ENCODE results near the gene PITRM1.
A peak's percentile ranks its signal among the peaks of the same experiment; 100 is the strongest.

The PITRM1 gene

GRCh38 chr10:3199488-3199887 is 26.9 kb upstream of the PITRM1 start:
- Histone ChIP-seq H3K27me3 (replicated peaks; ENCODE audit: control insufficient read depth, insufficient read depth, low read length, poor library complexity, severe bottlenecking) (no peaks in the 10 kb centered on the region), H3K9me3 (ENCODE audit: control insufficient read depth, low read length) (no peaks in the 10 kb centered on the region), H3K4me3 (ENCODE audit: insufficient read depth, low read depth, low read length, poor library complexity, severe bottlenecking) (no peak overlapping the region), H3K4me1 (ENCODE audit: control insufficient read depth, insufficient read depth, low read length, poor library complexity, severe bottlenecking) (peaks cover 14% of the 10 kb centered on the region), H3K36me3 (ENCODE audit: control insufficient read depth, insufficient read depth, low read length) (no peaks in the 10 kb centered on the region), H3K27ac (ENCODE audit: insufficient read depth, low read length, poor library complexity, severe bottlenecking) (no peak overlapping the region)
- no peak for DNase-seq

- Histone ChIP-seq H3K4me3 (ENCODE audit: insufficient read depth, low read depth, low read length, poor library complexity, severe bottlenecking) (no peak overlapping the region), H3K27me3 (replicated peaks; ENCODE audit: control insufficient read depth, insufficient read depth, low read length, poor library complexity, severe bottlenecking) (no peaks in the 10 kb centered on the region), H3K27ac (ENCODE audit: insufficient read depth, low read length, poor library complexity, severe bottlenecking) (no peak overlapping the region), H3K4me1 (ENCODE audit: control insufficient read depth, insufficient read depth, low read length, poor library complexity, severe bottlenecking) (peaks cover 14% of the 10 kb centered on the region), H3K36me3 (ENCODE audit: control insufficient read depth, insufficient read depth, low read length) (no peaks in the 10 kb centered on the region), H3K9me3 (ENCODE audit: control insufficient read depth, low read length) (no peaks in the 10 kb centered on the region)
- DNase-seq, result no peak
Observed at GRCh38 chr10:3198900-3199299, 26.3 kb upstream of the PITRM1 start.

- no peak overlapping the region for H3K27ac ChIP-seq (ENCODE audit: insufficient read depth, low read length, poor library complexity, severe bottlenecking)
- peaks cover 14% of the 10 kb centered on the region for H3K4me1 ChIP-seq (ENCODE audit: control insufficient read depth, insufficient read depth, low read length, poor library complexity, severe bottlenecking)
- peak overlapping the region; percentile 24 for H3K4me3 ChIP-seq (ENCODE audit: insufficient read depth, low read depth, low read length, poor library complexity, severe bottlenecking)
- no peaks in the 10 kb centered on the region for H3K27me3 ChIP-seq (replicated peaks; ENCODE audit: control insufficient read depth, insufficient read depth, low read length, poor library complexity, severe bottlenecking)
- H3K9me3 ChIP-seq (ENCODE audit: control insufficient read depth, low read length), result no peaks in the 10 kb centered on the region
- no peaks in the 10 kb centered on the region for H3K36me3 ChIP-seq (ENCODE audit: control insufficient read depth, insufficient read depth, low read length)
- peak; percentile 33 to 63 (median 63) for DNase-seq
Observed at GRCh38 chr10:3197348-3198003, 24.9 kb upstream of the PITRM1 start.

GRCh38 chr10:3196958-3197347 is 24.4 kb upstream of the PITRM1 start:
- Histone ChIP-seq H3K27ac (ENCODE audit: insufficient read depth, low read length, poor library complexity, severe bottlenecking) (no peak overlapping the region), H3K27me3 (replicated peaks; ENCODE audit: control insufficient read depth, insufficient read depth, low read length, poor library complexity, severe bottlenecking) (no peaks in the 10 kb centered on the region), H3K36me3 (ENCODE audit: control insufficient read depth, insufficient read depth, low read length) (no peaks in the 10 kb centered on the region), H3K4me3 (ENCODE audit: insufficient read depth, low read depth, low read length, poor library complexity, severe bottlenecking) (peak overlapping the region; percentile 24), H3K4me1 (ENCODE audit: control insufficient read depth, insufficient read depth, low read length, poor library complexity, severe bottlenecking) (peaks cover 14% of the 10 kb centered on the region), H3K9me3 (ENCODE audit: control insufficient read depth, low read length) (no peaks in the 10 kb centered on the region)
- DNase-seq, result no peak

GRCh38 chr10:3196482-3196881 is 23.9 kb upstream of the PITRM1 start:
- no peak overlapping the region for H3K4me3 ChIP-seq (ENCODE audit: insufficient read depth, low read depth, low read length, poor library complexity, severe bottlenecking)
- no peak for DNase-seq
- H3K9me3 ChIP-seq (ENCODE audit: control insufficient read depth, low read length), result no peaks in the 10 kb centered on the region
- peaks cover 14% of the 10 kb centered on the region for H3K4me1 ChIP-seq (ENCODE audit: control insufficient read depth, insufficient read depth, low read length, poor library complexity, severe bottlenecking)
- no peaks in the 10 kb centered on the region for H3K27me3 ChIP-seq (replicated peaks; ENCODE audit: control insufficient read depth, insufficient read depth, low read length, poor library complexity, severe bottlenecking)
- H3K36me3 ChIP-seq (ENCODE audit: control insufficient read depth, insufficient read depth, low read length), result no peaks in the 10 kb centered on the region
- H3K27ac ChIP-seq (ENCODE audit: insufficient read depth, low read length, poor library complexity, severe bottlenecking), result no peak overlapping the region

GRCh38 chr10:3195726-3196125 is 23.1 kb upstream of the PITRM1 start:
- H3K4me1 ChIP-seq (ENCODE audit: control insufficient read depth, insufficient read depth, low read length, poor library complexity, severe bottlenecking), result peaks cover 14% of the 10 kb centered on the region
- H3K27me3 ChIP-seq (replicated peaks; ENCODE audit: control insufficient read depth, insufficient read depth, low read length, poor library complexity, severe bottlenecking), result no peaks in the 10 kb centered on the region
- H3K9me3 ChIP-seq (ENCODE audit: control insufficient read depth, low read length), result no peaks in the 10 kb centered on the region
- H3K36me3 ChIP-seq (ENCODE audit: control insufficient read depth, insufficient read depth, low read length), result no peaks in the 10 kb centered on the region
- DNase-seq, result no peak
- no peak overlapping the region for H3K27ac ChIP-seq (ENCODE audit: insufficient read depth, low read length, poor library complexity, severe bottlenecking)
- H3K4me3 ChIP-seq (ENCODE audit: insufficient read depth, low read depth, low read length, poor library complexity, severe bottlenecking), result no peak overlapping the region

- DNase-seq, result no peak
- Histone ChIP-seq H3K27me3 (replicated peaks; ENCODE audit: control insufficient read depth, insufficient read depth, low read length, poor library complexity, severe bottlenecking) (no peaks in the 10 kb centered on the region), H3K9me3 (ENCODE audit: control insufficient read depth, low read length) (no peaks in the 10 kb centered on the region), H3K4me1 (ENCODE audit: control insufficient read depth, insufficient read depth, low read length, poor library complexity, severe bottlenecking) (peaks cover 14% of the 10 kb centered on the region), H3K36me3 (ENCODE audit: control insufficient read depth, insufficient read depth, low read length) (no peaks in the 10 kb centered on the region), H3K27ac (ENCODE audit: insufficient read depth, low read length, poor library complexity, severe bottlenecking) (no peak overlapping the region), H3K4me3 (ENCODE audit: insufficient read depth, low read depth, low read length, poor library complexity, severe bottlenecking) (no peak overlapping the region)
Observed at GRCh38 chr10:3195286-3195685, 22.7 kb upstream of the PITRM1 start.

- H3K9me3 ChIP-seq (ENCODE audit: control insufficient read depth, low read length), result no peaks in the 10 kb centered on the region
- peaks cover 14% of the 10 kb centered on the region for H3K4me1 ChIP-seq (ENCODE audit: control insufficient read depth, insufficient read depth, low read length, poor library complexity, severe bottlenecking)
- H3K27ac ChIP-seq (ENCODE audit: insufficient read depth, low read length, poor library complexity, severe bottlenecking), result no peak overlapping the region
- H3K27me3 ChIP-seq (replicated peaks; ENCODE audit: control insufficient read depth, insufficient read depth, low read length, poor library complexity, severe bottlenecking), result no peaks in the 10 kb centered on the region
- no peak overlapping the region for H3K4me3 ChIP-seq (ENCODE audit: insufficient read depth, low read depth, low read length, poor library complexity, severe bottlenecking)
- no peaks in the 10 kb centered on the region for H3K36me3 ChIP-seq (ENCODE audit: control insufficient read depth, insufficient read depth, low read length)
- DNase-seq, result no peak
Observed at GRCh38 chr10:3194871-3195270, 22.3 kb upstream of the PITRM1 start.

- H3K4me1 ChIP-seq (ENCODE audit: control insufficient read depth, insufficient read depth, low read length, poor library complexity, severe bottlenecking), result peaks cover 14% of the 10 kb centered on the region
Observed at GRCh38 chr10:3193751-3194150, 21.2 kb upstream of the PITRM1 start.

GRCh38 chr10:3192856-3193635 is 20.5 kb upstream of the PITRM1 start:
- Histone ChIP-seq H3K27me3 (replicated peaks; ENCODE audit: control insufficient read depth, insufficient read depth, low read length, poor library complexity, severe bottlenecking) (no peaks in the 10 kb centered on the region), H3K4me3 (ENCODE audit: insufficient read depth, low read depth, low read length, poor library complexity, severe bottlenecking) (no peak overlapping the region), H3K27ac (ENCODE audit: insufficient read depth, low read length, poor library complexity, severe bottlenecking) (no peak overlapping the region), H3K9me3 (ENCODE audit: control insufficient read depth, low read length) (no peaks in the 10 kb centered on the region), H3K36me3 (ENCODE audit: control insufficient read depth, insufficient read depth, low read length) (no peaks in the 10 kb centered on the region), H3K4me1 (ENCODE audit: control insufficient read depth, insufficient read depth, low read length, poor library complexity, severe bottlenecking) (peaks cover 9% of the 10 kb centered on the region)
- DNase-seq, result peak in 2 of 3 donors; percentile 12 to 29

More at GRCh38 chr10:3193751-3194150, 21.2 kb upstream of the PITRM1 start:
- DNase-seq, result no peak
- Histone ChIP-seq H3K36me3 (ENCODE audit: control insufficient read depth, insufficient read depth, low read length) (no peaks in the 10 kb centered on the region), H3K4me3 (ENCODE audit: insufficient read depth, low read depth, low read length, poor library complexity, severe bottlenecking) (no peak overlapping the region), H3K9me3 (ENCODE audit: control insufficient read depth, low read length) (no peaks in the 10 kb centered on the region), H3K27me3 (replicated peaks; ENCODE audit: control insufficient read depth, insufficient read depth, low read length, poor library complexity, severe bottlenecking) (no peaks in the 10 kb centered on the region), H3K27ac (ENCODE audit: insufficient read depth, low read length, poor library complexity, severe bottlenecking) (no peak overlapping the region)

Measured in effector memory CD4-positive, alpha-beta T cell (primary cell).